Measurements from ENCODE around the gene POMT1. TPM values are rescaled to one million over a fixed set of nuclear protein-coding genes. Genes with fewer than 3 reads are reported as not detected.

Gene POMT1
- total RNA-seq, 1 donor from 2014 or later, result 57.6 TPM

- Mint-ChIP-seq H3K4me1 (ENCODE audit: unreplicated experiment) (no peaks in the 10 kb centered on the region), H3K36me3 (ENCODE audit: low read depth, unreplicated experiment) (peaks cover 52% of the 10 kb centered on the region), H3K27ac (ENCODE audit: unreplicated experiment) (no peak overlapping the region), H3K9me3 (ENCODE audit: unreplicated experiment) (no peaks in the 10 kb centered on the region), H3K27me3 (ENCODE audit: unreplicated experiment) (peaks cover 21% of the 10 kb centered on the region), H3K4me3 (ENCODE audit: unreplicated experiment) (no peak overlapping the region)
- no peak for DNase-seq (ENCODE audit: low spot score)
- no peak for TF ChIP-seq CTCF (IDR thresholded peaks at IDR 0.05; ENCODE audit: unreplicated experiment)
Observed at GRCh38 chr9:131476777-131477345, 25.9 kb upstream of the POMT1 start.

- DNase-seq (ENCODE audit: low spot score), result no peak
- Mint-ChIP-seq H3K36me3 (ENCODE audit: low read depth, unreplicated experiment) (peaks cover 57% of the 10 kb centered on the region), H3K9me3 (ENCODE audit: unreplicated experiment) (no peaks in the 10 kb centered on the region), H3K4me1 (ENCODE audit: unreplicated experiment) (no peaks in the 10 kb centered on the region), H3K27me3 (ENCODE audit: unreplicated experiment) (peaks cover 25% of the 10 kb centered on the region), H3K4me3 (ENCODE audit: unreplicated experiment) (no peak overlapping the region), H3K27ac (ENCODE audit: unreplicated experiment) (no peak overlapping the region)
- no peak for TF ChIP-seq CTCF (IDR thresholded peaks at IDR 0.05; ENCODE audit: unreplicated experiment)
Observed at GRCh38 chr9:131477367-131477766, 25.4 kb upstream of the POMT1 start.

- TF ChIP-seq CTCF (IDR thresholded peaks at IDR 0.05; ENCODE audit: unreplicated experiment), result no peak
- peaks cover 59% of the 10 kb centered on the region for H3K36me3 Mint-ChIP-seq (ENCODE audit: low read depth, unreplicated experiment)
- H3K4me3 Mint-ChIP-seq (ENCODE audit: unreplicated experiment), result no peak overlapping the region
- H3K27me3 Mint-ChIP-seq (ENCODE audit: unreplicated experiment), result peaks cover 29% of the 10 kb centered on the region
- H3K4me1 Mint-ChIP-seq (ENCODE audit: unreplicated experiment), result no peaks in the 10 kb centered on the region
- no peak for DNase-seq (ENCODE audit: low spot score)
- H3K9me3 Mint-ChIP-seq (ENCODE audit: unreplicated experiment), result no peaks in the 10 kb centered on the region
- H3K27ac Mint-ChIP-seq (ENCODE audit: unreplicated experiment), result peak overlapping the region; percentile 70
Observed at GRCh38 chr9:131477816-131478419, 24.8 kb upstream of the POMT1 start.

GRCh38 chr9:131478421-131478868, 24.3 kb upstream of the POMT1 start:
- Mint-ChIP-seq H3K36me3 (ENCODE audit: low read depth, unreplicated experiment) (peaks cover 59% of the 10 kb centered on the region), H3K9me3 (ENCODE audit: unreplicated experiment) (no peaks in the 10 kb centered on the region), H3K4me3 (ENCODE audit: unreplicated experiment) (no peak overlapping the region), H3K27me3 (ENCODE audit: unreplicated experiment) (peaks cover 28% of the 10 kb centered on the region), H3K27ac (ENCODE audit: unreplicated experiment) (peak overlapping the region; percentile 70), H3K4me1 (ENCODE audit: unreplicated experiment) (no peaks in the 10 kb centered on the region)
- TF ChIP-seq CTCF (IDR thresholded peaks at IDR 0.05; ENCODE audit: unreplicated experiment), result peak; percentile 56
- peak; percentile 71 for DNase-seq (ENCODE audit: low spot score)

- DNase-seq (ENCODE audit: low spot score), result no peak
- Mint-ChIP-seq H3K9me3 (ENCODE audit: unreplicated experiment) (no peaks in the 10 kb centered on the region), H3K4me3 (ENCODE audit: unreplicated experiment) (peak overlapping the region; percentile 56), H3K4me1 (ENCODE audit: unreplicated experiment) (no peaks in the 10 kb centered on the region), H3K36me3 (ENCODE audit: low read depth, unreplicated experiment) (peaks cover 56% of the 10 kb centered on the region), H3K27ac (ENCODE audit: unreplicated experiment) (peak overlapping the region; percentile 6), H3K27me3 (ENCODE audit: unreplicated experiment) (peaks cover 28% of the 10 kb centered on the region)
- no peak for TF ChIP-seq CTCF (IDR thresholded peaks at IDR 0.05; ENCODE audit: unreplicated experiment)
Observed at GRCh38 chr9:131478911-131479310, 23.8 kb upstream of the POMT1 start.
